Liver (tissue), 9 donors: Measurements from ENCODE around the gene APPL1. TPM values are rescaled to one million over a fixed set of nuclear protein-coding genes. Genes with fewer than 3 reads are reported as not detected.
A peak's percentile ranks its signal among the peaks of the same experiment; 100 is the strongest.

Source experiments
- DNase-seq: peaks from one replicate; pipeline ENCODE4 v3.0.0-alpha.2; 2017; ENCODE audit warnings: low spot score
- H3K27ac ChIP-seq, 2 donors: one replicate each; pipeline ENCODE4 v1.7.0; 2013; ENCODE audit warnings: inconsistent platforms in 2 of 2, low read length in 2 of 2, control low read depth in 1 of 2, low read depth in 1 of 2, mild to moderate bottlenecking in 1 of 2
- H3K27me3 ChIP-seq, 4 donors: one replicate each; pipeline versions ENCODE4 v1.6.1 to v1.7.0; 2013; ENCODE audit warnings: low read length in 3 of 4, inconsistent platforms in 1 of 4, mild to moderate bottlenecking in 1 of 4, moderate library complexity in 1 of 4; ENCODE audit not compliant: control insufficient read depth in 4 of 4, insufficient read depth in 4 of 4
- H3K36me3 ChIP-seq, 4 donors: one replicate each; pipeline versions ENCODE4 v1.6.1 to v1.7.0; 2013; ENCODE audit warnings: low read length in 3 of 4, mild to moderate bottlenecking in 3 of 4, low read depth in 1 of 4, moderate library complexity in 1 of 4; ENCODE audit not compliant: control insufficient read depth in 4 of 4, insufficient read depth in 3 of 4
- H3K4me1 ChIP-seq, 4 donors: one replicate each; pipeline versions ENCODE4 v1.6.1 to v1.7.0; 2013; ENCODE audit warnings: low read length in 3 of 4, mild to moderate bottlenecking in 3 of 4, moderate library complexity in 1 of 4; ENCODE audit not compliant: control insufficient read depth in 4 of 4, insufficient read depth in 4 of 4
- H3K4me3 ChIP-seq, 3 donors: one replicate each; pipeline versions ENCODE4 v1.6.1 to v1.7.0; 2013; ENCODE audit warnings: low read length in 3 of 3, control low read depth in 1 of 3, low read depth in 1 of 3, mild to moderate bottlenecking in 1 of 3
- H3K9ac ChIP-seq, 2 donors: one replicate each; pipeline ENCODE4 v1.7.0; 2013; ENCODE audit warnings: low read length in 2 of 2, mild to moderate bottlenecking in 2 of 2, moderate library complexity in 2 of 2, control low read depth in 1 of 2, low read depth in 1 of 2
- H3K9me3 ChIP-seq, 4 donors: one replicate each; pipeline versions ENCODE4 v1.6.1 to v1.7.0; 2013; ENCODE audit warnings: low read length in 3 of 4; ENCODE audit not compliant: control insufficient read depth in 4 of 4
- FOXA1 ChIP-seq: IDR thresholded peaks from 2 replicates; pipeline ENCODE4 v1.6.1; 2016; ENCODE audit warnings: antibody characterized with exemption
- HNF4A ChIP-seq, 2 donors: conservative IDR thresholded peaks; 2 replicates each; pipeline ENCODE4 v1.6.1; 2016; ENCODE audit warnings: antibody characterized with exemption in 2 of 2, mild to moderate bottlenecking in 2 of 2
- NR2F2 ChIP-seq: IDR thresholded peaks from 2 replicates; pipeline ENCODE4 v1.6.1; 2016; ENCODE audit warnings: antibody characterized with exemption
- RXRA ChIP-seq, 2 donors: IDR thresholded peaks; 2 replicates each; pipeline ENCODE4 v1.6.1; 2017 to 2018; ENCODE audit warnings: antibody characterized with exemption in 2 of 2, mild to moderate bottlenecking in 1 of 2
- WGBS: extraction: QIAGEN DNeasy Blood & Tissue Kit; methylation state at CpG from one replicate; pipeline ENCODE4 v1.1.7; 2013; 5-methylcytosine and 5-hydroxymethylcytosine counted together
- polyA plus RNA-seq, 2 donors: library from polyadenylated mRNA; stranded (reverse) in 1 of 2; unstranded in 1 of 2; fragments of 200-250 nt in 1 of 2; fragments of >200 nt in 1 of 2; fragmentation: Nextera tagmentation in 1 of 2; extraction: Ambion mirVana in 1 of 2; gene quantifications; one replicate each; pipeline versions ENCODE4 v1.2.1 to v1.2.3, GENCODE V29; 2013 to 2015
- total RNA-seq, 2 donors: library from RNA; depleted of rRNA; stranded (reverse); fragments of >200 nt; gene quantifications; one replicate each; pipeline ENCODE4 v1.2.3, GENCODE V29; 2014
- TF ChIP-seq, protein P1 (sequence below): fragments of 150-350 bp; IDR thresholded peaks from 2 replicates; pipeline ENCODE4 v1.5.1; 2017; ENCODE audit warnings: improper control_type of control experiment, low read depth, low read length; ENCODE audit not compliant: missing input control
- donor health status: healthy.
- donor health status: healthy.
- donor health status: healthy.
- donor health status: healthy.
- donor health status: healthy.

APPL1 gene
- total and polyA plus RNA-seq, 4 donors: 7.7 to 30.3 (median 19.2) TPM

DNA sequence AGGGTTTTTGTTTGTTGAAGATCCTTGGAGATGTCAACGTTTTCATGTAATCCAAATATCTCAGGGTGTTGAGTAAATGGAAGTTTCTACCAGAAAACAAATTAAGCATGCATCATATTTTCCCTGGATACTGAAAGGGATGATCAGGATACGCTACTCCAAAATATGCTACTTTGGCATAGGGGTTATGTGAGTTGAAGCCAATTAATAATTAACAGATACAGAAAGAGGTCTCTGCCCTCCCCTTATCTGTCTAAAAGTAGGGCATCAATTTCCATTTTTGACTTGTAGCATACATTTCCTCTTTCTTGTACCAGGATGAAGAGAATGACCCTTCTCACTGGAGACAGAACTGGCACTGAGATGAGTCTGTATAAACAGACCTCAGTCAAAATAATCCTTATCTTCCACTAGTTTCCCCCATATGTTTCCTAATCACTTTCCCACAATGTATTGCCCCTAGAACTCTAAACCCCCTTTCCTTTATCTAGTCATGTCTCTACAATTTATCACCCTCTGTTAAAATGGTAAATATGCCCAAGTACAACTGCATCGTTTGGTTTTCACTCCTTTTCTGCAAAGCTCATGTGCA, 82.3 kb downstream of the APPL1 start:
- TF ChIP-seq RXRA (IDR thresholded peaks at IDR 0.05) (peak in 1 of 2 donors; percentile 7), FOXA1 (no peak), HNF4A (conservative IDR thresholded peaks at IDR 0.05) (no peak), NR2F2 (no peak)
- TF ChIP-seq, protein P1, sequence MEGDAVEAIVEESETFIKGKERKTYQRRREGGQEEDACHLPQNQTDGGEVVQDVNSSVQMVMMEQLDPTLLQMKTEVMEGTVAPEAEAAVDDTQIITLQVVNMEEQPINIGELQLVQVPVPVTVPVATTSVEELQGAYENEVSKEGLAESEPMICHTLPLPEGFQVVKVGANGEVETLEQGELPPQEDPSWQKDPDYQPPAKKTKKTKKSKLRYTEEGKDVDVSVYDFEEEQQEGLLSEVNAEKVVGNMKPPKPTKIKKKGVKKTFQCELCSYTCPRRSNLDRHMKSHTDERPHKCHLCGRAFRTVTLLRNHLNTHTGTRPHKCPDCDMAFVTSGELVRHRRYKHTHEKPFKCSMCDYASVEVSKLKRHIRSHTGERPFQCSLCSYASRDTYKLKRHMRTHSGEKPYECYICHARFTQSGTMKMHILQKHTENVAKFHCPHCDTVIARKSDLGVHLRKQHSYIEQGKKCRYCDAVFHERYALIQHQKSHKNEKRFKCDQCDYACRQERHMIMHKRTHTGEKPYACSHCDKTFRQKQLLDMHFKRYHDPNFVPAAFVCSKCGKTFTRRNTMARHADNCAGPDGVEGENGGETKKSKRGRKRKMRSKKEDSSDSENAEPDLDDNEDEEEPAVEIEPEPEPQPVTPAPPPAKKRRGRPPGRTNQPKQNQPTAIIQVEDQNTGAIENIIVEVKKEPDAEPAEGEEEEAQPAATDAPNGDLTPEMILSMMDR: no peak

DNA sequence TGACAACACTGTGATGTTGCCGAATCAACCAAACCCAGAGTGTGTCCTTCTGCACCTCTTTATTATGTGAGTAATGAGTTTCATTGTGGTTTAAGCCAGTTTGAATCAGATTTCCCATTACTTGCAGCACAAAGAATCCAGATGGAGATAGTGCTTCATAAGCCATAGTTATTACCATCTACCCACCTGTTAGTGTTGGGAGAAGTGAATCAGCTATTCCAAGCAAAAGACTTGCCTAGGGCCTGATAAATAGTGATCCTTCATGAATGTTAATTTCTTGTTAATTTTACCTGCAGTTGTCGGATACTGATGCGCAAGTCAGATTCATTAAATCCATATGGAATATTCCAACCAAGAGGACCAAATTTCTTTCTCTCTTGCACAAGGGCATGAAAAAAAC, 86.7 kb downstream of the APPL1 start:
- Histone ChIP-seq H3K27me3 (no peaks in the 10 kb centered on the region), H3K9ac (no peak overlapping the region), H3K36me3 (no peaks in the 10 kb centered on the region), H3K27ac (no peak overlapping the region), H3K9me3 (peaks cover 0 to 7% (median 0%) of the 10 kb centered on the region in 4 donors), H3K4me1 (peaks cover 0 to 5% (median 0%) of the 10 kb centered on the region in 4 donors), H3K4me3 (no peak overlapping the region)
- no peak for TF ChIP-seq NR2F2
- DNase-seq: no peak
- WGBS: 96% methylated on average over 3 of the region's 3 CpGs

More for the DNA sequence above, 82.3 kb downstream of the APPL1 start:
- Histone ChIP-seq H3K9ac (no peak overlapping the region), H3K27ac (no peak overlapping the region), H3K4me1 (peaks cover 0 to 5% (median 0%) of the 10 kb centered on the region in 4 donors), H3K9me3 (no peaks in the 10 kb centered on the region), H3K4me3 (no peak overlapping the region), H3K27me3 (no peaks in the 10 kb centered on the region), H3K36me3 (no peaks in the 10 kb centered on the region)
- WGBS: 24% methylated on average over 3 of the region's 3 CpGs
- DNase-seq: no peak

Other genes starting within 250 kb of the APPL1 start
- not detected for gene SPATA12, start 167.1 kb upstream of the APPL1 start, total RNA-seq
- not detected for gene SPATA12, start 167.1 kb upstream of the APPL1 start, polyA plus RNA-seq
- gene IL17RD, start 62.4 kb upstream of the APPL1 start, total RNA-seq: under 1 TPM; 0.47 to 0.67 TPM
- under 1 TPM; 0.09 to 0.18 TPM for gene IL17RD, start 62.4 kb upstream of the APPL1 start, polyA plus RNA-seq
- gene HESX1, start 27.8 kb upstream of the APPL1 start, total RNA-seq: under 1 TPM; 0.17 to 0.33 TPM
- under 1 TPM; 0.35 to 0.52 TPM for gene HESX1, start 27.8 kb upstream of the APPL1 start, polyA plus RNA-seq
- not detected for gene ASB14, start 65.0 kb downstream of the APPL1 start, total RNA-seq
- gene ASB14, start 65.0 kb downstream of the APPL1 start, polyA plus RNA-seq: under 1 TPM in 1 of 2 donors, not detected in 1; 0.21 TPM